ENCODE results near the gene CABP2. TPM values are rescaled to one million over a fixed set of nuclear protein-coding genes. Genes with fewer than 3 reads are reported as not detected.
A peak's percentile ranks its signal among the peaks of the same experiment; 100 is the strongest.
"Not testable (repeated sequence)": the region's sequence is repeated elsewhere in the genome, so short reads cannot be mapped to it uniquely, and the experiment has no call there.

CABP2 gene
- total RNA-seq, 1 experiment from 2014 or later = not detected

GRCh38 chr11:67482275-67482826, 40.9 kb downstream of the CABP2 start:
- intact Hi-C loops (cut with micrococcal nuclease; ENCODE audit: unreplicated experiment) = loop anchor here (1.0 to 2.0 kb wide), 2 partner anchors 13 to 24 kb away; partner anchors contain the start of gene TMEM134
- Histone ChIP-seq H3K4me2 (peak overlapping the region; percentile 86), H3K36me3 (ENCODE audit: low read depth) (no peaks in the 10 kb centered on the region), H3K27ac (peak overlapping the region; percentile 34), H4K20me1 (ENCODE audit: insufficient read depth) (no peaks in the 10 kb centered on the region), H2AFZ (peak overlapping the region; percentile 88), H3F3A (ENCODE audit: insufficient read depth, low read depth) (peaks cover 25% of the 10 kb centered on the region), H3K9me2 (ENCODE audit: insufficient read depth) (no peaks in the 10 kb centered on the region), H3K4me1 (replicated peaks; ENCODE audit: insufficient read depth) (peaks cover 17% of the 10 kb centered on the region), H3K9me3 (ENCODE audit: insufficient read depth, low read depth) (no peaks in the 10 kb centered on the region), H3K27me3 (ENCODE audit: insufficient read depth, low read depth) (no peaks in the 10 kb centered on the region), H3K79me2 (ENCODE audit: low read depth) (peaks cover 21% of the 10 kb centered on the region), H3K4me3 (peak overlapping the region; percentile 61)
- BruUV-seq (replicated peaks) = TSS peak; percentile 95
- peak in 1 of 2 experiments; percentile 5 for DNase-seq
- CTCF ChIA-PET = no interaction called here
- POLR2A ChIA-PET (ENCODE audit: unreplicated experiment) = interaction anchor here (0.5 to 1.0 kb wide), 4 partner anchors 35 to 193 kb away, joined by 3 to 5 read pairs (median 4); partner anchors contain the start of gene PPP1CA
- TF ChIP-seq EZH2 (IDR thresholded peaks at IDR 0.05; ENCODE audit: low read depth) = no peak
- TF ChIP-seq CTCF (conservative IDR thresholded peaks at IDR 0.05) = no peak

GRCh38 chr11:67477344-67478050, 45.7 kb downstream of the CABP2 start:
- H3K4me2 ChIP-seq; H4K20me1 ChIP-seq (ENCODE audit: insufficient read depth); H3K27me3 ChIP-seq (ENCODE audit: insufficient read depth, low read depth); BruUV-seq (replicated peaks); H2AFZ ChIP-seq; H3K4me1 ChIP-seq (replicated peaks; ENCODE audit: insufficient read depth); DNase-seq; CTCF ChIA-PET; H3K36me3 ChIP-seq (ENCODE audit: low read depth); intact Hi-C loops (cut with micrococcal nuclease; ENCODE audit: unreplicated experiment); H3K79me2 ChIP-seq (ENCODE audit: low read depth); H3K4me3 ChIP-seq; H3K9me2 ChIP-seq (ENCODE audit: insufficient read depth); H3K27ac ChIP-seq; H3K9me3 ChIP-seq (ENCODE audit: insufficient read depth, low read depth): not testable (repeated sequence)
- H3F3A ChIP-seq (ENCODE audit: insufficient read depth, low read depth) = peaks cover 20% of the 10 kb centered on the region
- POLR2A ChIA-PET (ENCODE audit: unreplicated experiment) = interaction anchor here (0.6 to 0.7 kb wide), 2 partner anchors 81 to 123 kb away, joined by 3 to 22 read pairs; no protein-coding TSS in a partner anchor

GRCh38 chr11:67476692-67477091, 46.6 kb downstream of the CABP2 start:
- H3K4me2 ChIP-seq; POLR2A ChIA-PET (ENCODE audit: unreplicated experiment); intact Hi-C loops (cut with micrococcal nuclease; ENCODE audit: unreplicated experiment); H3K9me3 ChIP-seq (ENCODE audit: insufficient read depth, low read depth); H3K27me3 ChIP-seq (ENCODE audit: insufficient read depth, low read depth); H3K79me2 ChIP-seq (ENCODE audit: low read depth); BruUV-seq (replicated peaks); H3K9me2 ChIP-seq (ENCODE audit: insufficient read depth); H2AFZ ChIP-seq; H3K4me1 ChIP-seq (replicated peaks; ENCODE audit: insufficient read depth); H3K36me3 ChIP-seq (ENCODE audit: low read depth); H3K27ac ChIP-seq; H4K20me1 ChIP-seq (ENCODE audit: insufficient read depth); H3K4me3 ChIP-seq; CTCF ChIA-PET: not testable (repeated sequence)
- DNase-seq = peak in 1 of 2 experiments; percentile 33
- peaks cover 16% of the 10 kb centered on the region for H3F3A ChIP-seq (ENCODE audit: insufficient read depth, low read depth)

GRCh38 chr11:67472882-67473281, 50.4 kb downstream of the CABP2 start:
- TF ChIP-seq EZH2 (IDR thresholded peaks at IDR 0.05; ENCODE audit: low read depth) = no peak
- TF ChIP-seq CTCF (conservative IDR thresholded peaks at IDR 0.05) = no peak
- POLR2A ChIA-PET (ENCODE audit: unreplicated experiment) = interaction anchor here (0.6 kb wide), 1 partner anchor 48 kb away, joined by 3 read pairs; no protein-coding TSS in a partner anchor
- no peak overlapping the region for H2AFZ ChIP-seq
- H4K20me1 ChIP-seq (ENCODE audit: insufficient read depth) = no peaks in the 10 kb centered on the region
- H3K27me3 ChIP-seq (ENCODE audit: insufficient read depth, low read depth) = no peaks in the 10 kb centered on the region
- H3K27ac ChIP-seq = no peak overlapping the region
- intact Hi-C loops (cut with micrococcal nuclease; ENCODE audit: unreplicated experiment) = no loop called here
- no peaks in the 10 kb centered on the region for H3K9me2 ChIP-seq (ENCODE audit: insufficient read depth)
- peaks cover 6% of the 10 kb centered on the region for H3K4me1 ChIP-seq (replicated peaks; ENCODE audit: insufficient read depth)
- BruUV-seq (replicated peaks) = no TSS peak
- H3K4me2 ChIP-seq = no peak overlapping the region
- no peak for DNase-seq
- no peaks in the 10 kb centered on the region for H3K9me3 ChIP-seq (ENCODE audit: insufficient read depth, low read depth)
- CTCF ChIA-PET = no interaction called here
- no peak overlapping the region for H3K4me3 ChIP-seq
- H3F3A ChIP-seq (ENCODE audit: insufficient read depth, low read depth) = peaks cover 4% of the 10 kb centered on the region; the same call in 1 of the 2 replicates
- no peaks in the 10 kb centered on the region for H3K36me3 ChIP-seq (ENCODE audit: low read depth)
- peaks cover 9% of the 10 kb centered on the region; the same call in 1 of the 2 replicates for H3K79me2 ChIP-seq (ENCODE audit: low read depth)

Measured in PC-9 (cell line).